KOPT-K1 (cell line): ENCODE data around the gene CDC25B.

Experiments
- H3K27ac ChIP-seq: fragments of 200-600 bp; sonication (generic); 2 replicates; pipeline ENCODE4 v1.5.1; 2016; ENCODE audit warnings: antibody characterized with exemption, mild to moderate bottlenecking, low read depth, low read length; ENCODE audit not compliant: poor library complexity, severe bottlenecking
- H3K36me3 ChIP-seq: fragments of 200-600 bp; sonication (generic); 2 replicates; pipeline ENCODE4 v1.5.1; 2017; ENCODE audit warnings: antibody characterized with exemption, mild to moderate bottlenecking, low read length, moderate library complexity; ENCODE audit not compliant: insufficient read depth
- H3K9me3 ChIP-seq: fragments of 200-600 bp; sonication (generic); 2 replicates; pipeline ENCODE4 v1.5.1; 2017; ENCODE audit warnings: antibody characterized with exemption, low read length, mild to moderate bottlenecking; ENCODE audit not compliant: insufficient read depth, poor library complexity, severe bottlenecking

Gene CDC25B

GRCh38 chr20:3757268-3757667 lies 38.8 kb upstream of the CDC25B start:
- Histone ChIP-seq H3K9me3 (no peaks in the 10 kb centered on the region), H3K36me3 (peaks cover 66% of the 10 kb centered on the region; the same call in 1 of the 2 replicates), H3K27ac (no peak overlapping the region)

- H3K36me3 ChIP-seq, result peaks cover 66% of the 10 kb centered on the region; the same call in 1 of the 2 replicates
- H3K9me3 ChIP-seq, result no peaks in the 10 kb centered on the region
- no peak overlapping the region for H3K27ac ChIP-seq
Observed at GRCh38 chr20:3758566-3758965, 37.5 kb upstream of the CDC25B start.

DNA sequence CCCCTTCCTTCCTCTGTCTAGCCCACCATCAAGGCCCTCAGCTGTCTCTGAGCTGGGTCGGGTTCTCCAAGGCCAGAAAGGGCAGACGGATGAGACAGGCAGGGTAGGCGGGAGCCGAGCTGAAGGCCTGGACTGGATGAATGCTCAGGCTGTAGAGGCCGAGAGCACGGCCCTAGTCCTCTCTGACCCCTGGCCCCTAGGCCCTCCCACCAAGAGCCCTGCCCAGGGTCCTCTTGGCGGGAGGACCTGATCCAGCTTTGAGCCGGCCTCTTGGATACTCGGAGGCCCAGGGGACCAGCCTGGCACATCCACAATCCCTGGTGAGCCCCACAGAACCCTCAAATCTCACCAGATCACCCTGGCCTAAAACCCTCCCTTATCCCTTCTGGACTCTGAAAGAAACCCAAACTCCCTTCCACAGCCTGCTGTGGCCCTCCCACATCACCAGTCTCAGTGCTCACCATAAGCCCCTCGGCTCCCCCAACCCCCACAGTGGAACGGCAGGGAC lies 36.7 kb upstream of the CDC25B start:
- peaks cover 64% of the 10 kb centered on the region; the same call in 1 of the 2 replicates for H3K36me3 ChIP-seq
- H3K9me3 ChIP-seq, result no peaks in the 10 kb centered on the region
- no peak overlapping the region for H3K27ac ChIP-seq

DNA sequence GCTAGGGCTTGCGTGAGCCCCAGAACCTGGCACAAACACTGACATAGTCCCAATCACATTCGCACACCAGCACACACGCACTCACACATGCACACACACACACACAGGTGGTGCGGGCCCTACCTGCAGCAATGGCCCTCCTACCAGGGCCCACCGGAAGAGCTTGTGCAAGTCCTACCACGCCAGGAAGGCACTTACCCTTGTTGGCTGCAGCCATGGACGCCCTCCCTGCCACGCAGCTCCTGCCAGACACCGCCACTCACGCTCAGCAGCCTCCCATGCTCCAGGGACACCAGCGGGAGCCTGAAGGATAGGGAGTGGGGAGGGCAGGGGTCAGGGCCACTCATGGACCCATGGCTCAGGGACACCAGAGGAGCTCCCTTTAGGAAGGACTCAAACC lies 36.2 kb upstream of the CDC25B start:
- H3K36me3 ChIP-seq, result peaks cover 60% of the 10 kb centered on the region; the same call in 1 of the 2 replicates
- H3K27ac ChIP-seq, result no peak overlapping the region
- H3K9me3 ChIP-seq, result no peaks in the 10 kb centered on the region

DNA sequence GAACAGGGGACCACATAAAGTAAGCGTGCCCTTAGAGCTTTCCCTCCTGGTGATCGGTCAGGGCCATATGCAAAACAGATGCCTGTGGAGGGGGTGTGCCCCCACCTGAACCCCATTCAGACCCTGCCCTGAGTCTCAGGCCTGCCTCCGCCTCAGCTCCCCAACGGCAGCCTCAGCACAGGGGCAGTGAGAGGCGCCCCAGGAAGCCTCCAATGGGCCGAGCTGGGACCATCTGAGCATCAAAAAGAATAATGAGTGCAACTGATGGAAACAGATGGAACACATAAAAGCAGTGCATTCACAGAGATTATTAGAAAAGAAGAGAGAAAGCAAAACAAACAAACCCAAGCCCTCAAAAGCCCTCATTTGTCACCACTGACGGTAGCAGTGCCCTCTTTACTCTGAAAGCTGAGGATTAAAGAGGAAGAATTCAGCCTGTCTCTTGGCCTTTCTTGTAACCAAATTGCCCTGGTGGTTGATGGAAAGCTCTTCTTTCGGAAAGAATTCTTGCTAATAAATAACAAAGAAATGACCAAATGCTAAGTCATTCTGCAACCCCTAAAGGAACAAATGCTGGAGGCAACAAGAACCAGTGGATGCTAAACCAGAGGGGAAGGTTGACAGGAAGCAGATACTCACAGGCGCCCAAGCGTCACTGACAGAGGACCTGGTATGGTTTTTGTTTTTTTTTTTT lies 35.3 kb upstream of the CDC25B start:
- Histone ChIP-seq H3K27ac (no peak overlapping the region), H3K9me3 (no peaks in the 10 kb centered on the region), H3K36me3 (peaks cover 58% of the 10 kb centered on the region; the same call in 1 of the 2 replicates)

- Histone ChIP-seq H3K36me3 (peaks cover 31% of the 10 kb centered on the region; the same call in 1 of the 2 replicates), H3K9me3 (no peaks in the 10 kb centered on the region), H3K27ac (no peak overlapping the region)
Observed at GRCh38 chr20:3763671-3764601, 32.2 kb upstream of the CDC25B start.

DNA sequence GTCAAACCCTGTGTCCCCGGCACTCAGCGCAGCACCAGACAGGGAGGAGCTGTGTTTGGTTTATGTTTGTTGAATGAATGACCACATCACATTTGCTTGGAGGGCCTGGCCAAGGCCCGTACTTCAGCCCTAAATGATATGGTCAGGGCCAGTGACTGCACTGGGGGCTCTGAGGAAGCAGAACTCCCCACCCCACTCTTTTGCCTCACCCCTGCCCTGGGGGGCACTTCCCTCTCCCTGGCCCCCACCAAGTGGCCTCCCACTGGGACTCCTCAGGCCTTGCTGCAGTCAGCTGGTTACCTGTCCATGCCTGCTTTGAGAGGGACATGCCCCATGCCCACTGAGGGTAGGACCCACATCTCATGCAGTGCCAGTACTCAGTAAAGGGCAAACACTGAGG lies 31.5 kb upstream of the CDC25B start:
- H3K36me3 ChIP-seq, result peaks cover 29% of the 10 kb centered on the region; the same call in 1 of the 2 replicates
- H3K9me3 ChIP-seq, result no peaks in the 10 kb centered on the region
- no peak overlapping the region for H3K27ac ChIP-seq

DNA sequence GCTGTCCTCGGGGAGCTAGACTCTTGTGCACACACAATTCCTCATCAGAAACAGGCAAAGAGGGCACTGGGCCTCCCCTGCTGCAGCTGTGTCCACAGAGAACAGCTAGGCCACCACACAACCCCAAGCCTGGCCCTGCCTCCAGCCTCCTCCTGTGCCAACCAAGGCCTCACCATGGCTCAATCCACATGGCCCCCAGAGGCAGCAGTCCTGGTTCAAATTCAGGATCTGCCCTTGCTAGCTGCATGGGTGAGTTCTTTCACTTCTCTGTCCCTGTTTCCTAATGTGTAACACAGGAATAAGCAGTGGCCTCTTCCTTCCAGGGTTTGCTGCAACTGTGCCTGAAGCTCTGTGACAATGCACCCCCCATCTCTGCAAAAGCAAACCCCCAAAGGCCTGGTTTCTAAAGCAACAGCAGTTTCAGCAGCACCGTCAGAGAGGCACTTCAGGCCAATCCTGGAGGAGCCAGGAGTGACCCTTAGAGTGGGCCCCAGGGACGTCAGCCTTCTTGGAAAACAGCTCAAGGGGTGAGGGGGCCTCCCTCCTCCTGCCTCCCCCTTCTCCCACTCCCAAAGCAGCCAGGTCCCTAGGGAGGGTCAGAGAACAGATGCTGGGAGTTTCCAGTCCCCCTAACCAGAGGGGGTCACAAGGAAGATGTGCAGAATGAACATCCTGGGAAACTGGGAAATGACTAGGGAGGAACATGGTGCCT lies 30.8 kb upstream of the CDC25B start:
- H3K9me3 ChIP-seq, result no peaks in the 10 kb centered on the region
- H3K27ac ChIP-seq, result no peak overlapping the region
- peaks cover 24% of the 10 kb centered on the region; the same call in 1 of the 2 replicates for H3K36me3 ChIP-seq

DNA sequence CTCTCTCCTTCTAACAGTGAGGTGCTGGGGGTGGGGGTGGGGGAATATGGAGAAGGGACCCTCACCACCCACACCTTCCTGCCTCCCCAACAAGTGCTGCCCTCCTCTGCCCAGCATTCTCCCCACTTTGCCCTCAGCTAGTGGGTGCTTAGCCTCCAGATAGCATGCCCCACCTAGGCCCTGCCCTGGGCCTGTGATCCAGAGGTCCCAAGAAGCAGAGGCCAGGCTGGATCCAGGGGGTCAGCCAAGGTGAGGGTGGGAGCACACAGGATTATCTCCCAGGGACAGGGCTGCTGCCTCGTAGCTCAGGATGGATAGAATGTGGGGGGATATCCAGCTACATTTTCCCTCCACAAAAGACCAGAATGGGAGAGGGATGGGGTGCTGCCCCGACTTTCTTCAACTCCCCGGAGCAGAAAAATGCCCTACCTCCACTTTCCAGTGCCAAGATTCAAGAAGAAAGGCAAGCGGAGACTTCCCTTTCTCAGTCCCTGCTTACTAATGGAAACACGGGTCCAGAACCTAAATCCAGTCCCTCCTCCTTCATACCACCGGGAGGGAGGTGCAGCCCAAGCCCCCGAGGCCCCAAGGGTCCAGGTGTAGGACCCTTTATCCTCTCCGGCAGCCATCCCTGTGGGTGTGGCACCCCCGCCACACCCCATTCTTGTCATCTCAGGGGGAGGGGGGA lies 29.5 kb upstream of the CDC25B start:
- H3K36me3 ChIP-seq, result peaks cover 13% of the 10 kb centered on the region; the same call in 1 of the 2 replicates
- peak overlapping the region; percentile 82 for H3K27ac ChIP-seq
- no peaks in the 10 kb centered on the region for H3K9me3 ChIP-seq

GRCh38 chr20:3767110-3767426 lies 29.0 kb upstream of the CDC25B start:
- H3K36me3 ChIP-seq, result peaks cover 8% of the 10 kb centered on the region; the same call in 1 of the 2 replicates
- H3K27ac ChIP-seq, result peak overlapping the region; percentile 82
- no peaks in the 10 kb centered on the region for H3K9me3 ChIP-seq

DNA sequence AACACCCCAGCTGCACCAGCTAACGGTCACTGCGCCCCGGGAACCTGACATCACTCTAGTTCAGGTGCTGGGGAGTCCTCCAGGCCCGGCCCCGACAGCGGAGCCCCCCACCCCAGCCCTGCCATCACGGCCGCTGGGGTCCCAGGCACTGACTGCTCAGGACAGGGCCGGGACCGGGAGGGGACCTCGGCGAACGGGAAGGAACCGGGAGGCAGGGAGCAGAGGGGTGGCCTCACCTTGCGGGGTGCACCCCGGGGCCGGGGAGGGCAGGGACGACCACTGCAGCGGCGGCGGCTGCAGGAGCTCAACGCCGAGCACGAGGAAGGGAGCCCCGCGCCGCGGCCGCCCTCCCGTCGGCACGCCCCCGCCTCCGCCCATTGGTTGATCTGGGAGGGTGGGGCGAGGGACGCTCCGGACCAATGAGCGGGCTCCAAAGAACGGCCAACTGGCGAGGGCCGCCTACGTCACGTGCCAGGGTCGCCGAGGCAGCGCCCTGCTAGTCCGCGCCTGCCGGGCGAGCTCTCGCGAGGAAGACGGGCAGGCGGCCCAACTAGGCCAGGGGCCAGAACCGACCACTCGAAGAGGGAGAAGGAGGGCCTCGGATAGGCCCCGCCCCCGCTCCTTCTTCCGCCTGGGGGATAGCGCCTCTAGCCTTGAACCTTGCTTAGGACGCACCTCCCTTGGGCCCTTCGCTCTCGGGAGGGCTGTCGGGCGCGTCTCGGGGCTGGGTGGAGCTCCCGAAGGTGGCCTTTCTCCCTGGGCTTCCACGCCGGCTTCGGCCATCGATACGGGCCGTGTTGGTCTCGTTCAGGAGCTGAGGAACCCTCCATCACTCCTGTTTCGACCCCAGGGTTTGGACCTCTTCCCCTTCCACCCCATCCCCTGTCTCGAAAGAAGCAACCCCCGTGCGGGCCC lies 28.4 kb upstream of the CDC25B start, which contains the start of gene ADISSP:
Gene ADISSP (minus strand): TSS at position 327 of the 915 bp plus-strand sequence. CDS start 7,653 bp downstream, outside the sequence.
- no peaks in the 10 kb centered on the region for H3K9me3 ChIP-seq
- peak within 1 kb of the TSS; percentile 82 for H3K27ac ChIP-seq
- H3K36me3 ChIP-seq, result peaks cover 7% of the 10 kb centered on the region; the same call in 1 of the 2 replicates

GRCh38 chr20:3768342-3769130 lies 27.6 kb upstream of the CDC25B start:
- Histone ChIP-seq H3K27ac (peak overlapping the region; percentile 82), H3K36me3 (peaks cover 7% of the 10 kb centered on the region; the same call in 1 of the 2 replicates), H3K9me3 (no peaks in the 10 kb centered on the region)

DNA sequence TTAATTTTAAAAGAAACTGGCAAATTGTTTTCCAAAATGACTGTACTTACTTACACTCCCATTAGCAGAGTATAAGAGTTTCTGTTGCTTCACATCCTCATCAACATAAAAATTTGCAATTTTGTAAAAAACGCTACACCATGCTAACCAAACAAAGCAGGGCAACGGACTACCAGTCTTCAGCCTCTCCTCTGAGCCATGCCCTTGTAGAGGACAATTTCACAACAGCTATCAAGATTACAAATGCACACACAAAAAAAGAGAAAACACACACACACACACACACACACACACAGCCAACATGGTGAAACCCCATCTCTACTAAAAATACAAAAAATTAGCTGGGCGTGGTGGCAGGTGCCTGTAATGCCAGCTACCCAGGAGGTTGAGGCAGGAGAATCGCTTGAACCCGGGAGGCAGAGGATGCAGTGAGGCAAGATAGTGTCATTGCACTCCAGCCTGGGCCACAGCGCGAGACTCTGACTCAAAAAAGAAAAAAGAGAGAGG lies 24.5 kb upstream of the CDC25B start:
- Histone ChIP-seq H3K27ac (no peak overlapping the region), H3K36me3 (no peaks in the 10 kb centered on the region), H3K9me3 (no peaks in the 10 kb centered on the region)
